HG03045 (cell line): ENCODE results near the gene GREM2.

Source experiments
- ATAC-seq: cut with Tn5 transposase; IDR thresholded peaks from one replicate; pipeline ENCODE4 v1.9.1; 2021; ENCODE audit warnings: mild to moderate bottlenecking, moderate library complexity; ENCODE audit not compliant: unreplicated experiment

GREM2 gene

GRCh38 chr1:240562779-240563178, 49.2 kb downstream of the GREM2 start:
- ATAC-seq, result no peak

- no peak for ATAC-seq
Measured at GRCh38 chr1:240562111-240562590, 49.8 kb downstream of the GREM2 start.

GRCh38 chr1:240559781-240560180, 52.2 kb downstream of the GREM2 start:
- ATAC-seq, result no peak

- ATAC-seq, result no peak
Measured at GRCh38 chr1:240555524-240555923, 56.4 kb downstream of the GREM2 start.

- no peak for ATAC-seq
Measured at GRCh38 chr1:240553351-240553750, 58.6 kb downstream of the GREM2 start.

GRCh38 chr1:240539769-240540414, 72.1 kb downstream of the GREM2 start:
- no peak for ATAC-seq

- no peak for ATAC-seq
Measured at GRCh38 chr1:240538776-240539430, 73.1 kb downstream of the GREM2 start.

- ATAC-seq, result no peak
Measured at GRCh38 chr1:240533154-240533780, 78.7 kb downstream of the GREM2 start.

GRCh38 chr1:240528591-240528990, 83.4 kb downstream of the GREM2 start:
- ATAC-seq, result no peak

- ATAC-seq, result no peak
Measured at GRCh38 chr1:240527086-240527485, 84.9 kb downstream of the GREM2 start.

GRCh38 chr1:240526312-240526711, 85.6 kb downstream of the GREM2 start:
- no peak for ATAC-seq

- no peak for ATAC-seq
Measured at GRCh38 chr1:240524356-240525069, 87.4 kb downstream of the GREM2 start.

GRCh38 chr1:240522122-240522822, 89.7 kb downstream of the GREM2 start:
- ATAC-seq, result no peak

- ATAC-seq, result no peak
Measured at GRCh38 chr1:240517891-240518290, 94.1 kb downstream of the GREM2 start.

GRCh38 chr1:240516069-240516468, 95.9 kb downstream of the GREM2 start:
- ATAC-seq, result no peak

GRCh38 chr1:240515505-240515904, 96.5 kb downstream of the GREM2 start:
- no peak for ATAC-seq

GRCh38 chr1:240511789-240512188, 100.2 kb downstream of the GREM2 start:
- no peak for ATAC-seq

GRCh38 chr1:240508950-240509349, 103.0 kb downstream of the GREM2 start:
- ATAC-seq, result no peak

GRCh38 chr1:240508201-240508600, 103.8 kb downstream of the GREM2 start:
- no peak for ATAC-seq

- ATAC-seq, result no peak
Measured at GRCh38 chr1:240506176-240506575, 105.8 kb downstream of the GREM2 start.

GRCh38 chr1:240503558-240503957, 108.4 kb downstream of the GREM2 start:
- no peak for ATAC-seq
